ENCODE measurements around the gene AMMECR1. TPM values are rescaled to one million over a fixed set of nuclear protein-coding genes. Genes with fewer than 3 reads are reported as not detected.

AMMECR1 gene
- total RNA-seq, 2 donors from 2014 or later, result 10.4 to 14.4 TPM

GRCh38 chrX:110226931-110227330, 91.0 kb downstream of the AMMECR1 start:
- no peaks in the 10 kb centered on the region for H3K9me3 ChIP-seq
- H3K27ac ChIP-seq, result no peak overlapping the region
- no peak for DNase-seq
- no peak overlapping the region for H3K9ac ChIP-seq (ENCODE audit: low read depth in 2 of 2, low read length in 2 of 2)
- H3K4me3 ChIP-seq, result no peak overlapping the region
- intact Hi-C loops (cut with DNase I), result no loop called here
- H3K27me3 ChIP-seq, result no peaks in the 10 kb centered on the region
- no peaks in the 10 kb centered on the region for H3K4me1 ChIP-seq
- H3K36me3 ChIP-seq, result no peaks in the 10 kb centered on the region
- TF ChIP-seq, protein P1, sequence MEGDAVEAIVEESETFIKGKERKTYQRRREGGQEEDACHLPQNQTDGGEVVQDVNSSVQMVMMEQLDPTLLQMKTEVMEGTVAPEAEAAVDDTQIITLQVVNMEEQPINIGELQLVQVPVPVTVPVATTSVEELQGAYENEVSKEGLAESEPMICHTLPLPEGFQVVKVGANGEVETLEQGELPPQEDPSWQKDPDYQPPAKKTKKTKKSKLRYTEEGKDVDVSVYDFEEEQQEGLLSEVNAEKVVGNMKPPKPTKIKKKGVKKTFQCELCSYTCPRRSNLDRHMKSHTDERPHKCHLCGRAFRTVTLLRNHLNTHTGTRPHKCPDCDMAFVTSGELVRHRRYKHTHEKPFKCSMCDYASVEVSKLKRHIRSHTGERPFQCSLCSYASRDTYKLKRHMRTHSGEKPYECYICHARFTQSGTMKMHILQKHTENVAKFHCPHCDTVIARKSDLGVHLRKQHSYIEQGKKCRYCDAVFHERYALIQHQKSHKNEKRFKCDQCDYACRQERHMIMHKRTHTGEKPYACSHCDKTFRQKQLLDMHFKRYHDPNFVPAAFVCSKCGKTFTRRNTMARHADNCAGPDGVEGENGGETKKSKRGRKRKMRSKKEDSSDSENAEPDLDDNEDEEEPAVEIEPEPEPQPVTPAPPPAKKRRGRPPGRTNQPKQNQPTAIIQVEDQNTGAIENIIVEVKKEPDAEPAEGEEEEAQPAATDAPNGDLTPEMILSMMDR (IDR thresholded peaks at IDR 0.05), result no peak

DNA sequence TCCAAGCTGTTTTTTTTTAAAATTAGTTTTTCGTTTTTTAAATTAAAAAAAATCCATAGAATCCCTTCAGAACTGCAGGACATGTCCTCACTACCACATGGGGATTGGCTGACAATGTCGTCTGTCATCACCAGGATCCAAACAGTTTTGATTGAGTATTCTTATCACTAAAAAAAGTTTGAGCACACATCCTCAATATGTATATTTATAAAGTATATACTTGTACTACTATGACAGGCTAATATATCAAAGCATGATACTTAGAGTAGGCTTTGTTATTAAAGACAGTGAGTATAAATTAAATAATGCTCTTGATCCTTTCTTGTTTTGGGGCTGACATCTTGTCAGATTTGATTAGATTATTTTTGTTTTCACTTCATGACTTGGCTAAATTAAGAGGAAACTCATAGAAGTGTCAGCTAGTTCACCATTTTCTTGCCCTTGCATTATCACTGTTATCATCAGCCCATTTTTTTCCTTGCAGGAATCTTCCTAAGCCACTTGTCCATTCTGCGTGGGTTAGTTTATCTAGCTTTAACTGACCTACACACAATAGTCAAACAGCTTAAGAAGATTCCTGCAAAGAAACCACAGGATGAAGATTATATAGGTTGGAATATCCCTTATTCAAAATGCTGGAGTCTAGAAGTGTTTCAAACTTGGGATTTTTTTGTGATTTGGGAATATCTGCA, 92.8 kb downstream of the AMMECR1 start:
- TF ChIP-seq, protein P1 (IDR thresholded peaks at IDR 0.05), result no peak
- intact Hi-C loops (cut with DNase I), result no loop called here
- no peaks in the 10 kb centered on the region for H3K36me3 ChIP-seq
- no peak for DNase-seq
- no peaks in the 10 kb centered on the region for H3K9me3 ChIP-seq
- H3K27me3 ChIP-seq, result no peaks in the 10 kb centered on the region
- H3K9ac ChIP-seq (ENCODE audit: low read depth in 2 of 2, low read length in 2 of 2), result no peak overlapping the region
- H3K4me3 ChIP-seq, result no peak overlapping the region
- H3K27ac ChIP-seq, result no peak overlapping the region
- H3K4me1 ChIP-seq, result no peaks in the 10 kb centered on the region

DNA sequence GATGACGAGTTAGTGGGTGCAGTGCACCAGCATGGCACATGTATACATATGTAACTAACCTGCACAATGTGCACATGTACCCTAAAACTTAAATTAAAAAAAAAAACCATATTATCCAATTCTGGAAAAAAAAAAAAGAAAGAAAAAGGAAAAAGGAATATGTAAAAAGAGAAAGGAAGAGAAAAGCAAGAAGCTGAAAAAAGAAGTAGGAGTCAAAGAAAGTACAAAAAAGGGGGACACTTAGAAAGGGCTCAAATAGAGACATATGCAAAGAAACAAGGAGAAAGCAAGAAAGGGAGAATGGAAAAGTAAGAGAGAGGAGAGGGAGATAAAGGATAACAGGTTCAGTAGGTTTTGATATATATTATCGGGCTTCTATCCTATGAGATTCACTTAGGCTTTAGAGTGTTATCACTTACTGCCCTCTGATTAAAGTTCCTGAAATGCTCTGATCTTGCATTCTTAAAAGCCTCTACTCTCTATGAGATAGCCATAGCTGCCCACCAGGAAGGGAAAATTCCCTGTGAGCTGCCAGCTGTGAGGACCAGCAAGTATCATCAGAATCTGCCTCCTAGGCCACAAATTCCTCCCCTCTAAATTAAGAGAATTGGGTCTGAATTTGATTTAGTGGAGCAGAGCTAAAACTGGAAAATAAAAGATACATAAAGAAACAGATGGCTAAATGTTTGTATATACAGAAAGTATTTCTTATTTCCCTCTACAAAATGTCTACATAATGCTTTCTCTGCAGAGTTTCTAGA, 95.2 kb downstream of the AMMECR1 start:
- no peaks in the 10 kb centered on the region for H3K36me3 ChIP-seq
- H3K4me1 ChIP-seq, result no peaks in the 10 kb centered on the region
- intact Hi-C loops (cut with DNase I), result no loop called here
- no peaks in the 10 kb centered on the region for H3K27me3 ChIP-seq
- DNase-seq, result no peak
- H3K4me3 ChIP-seq, result no peak overlapping the region
- TF ChIP-seq, protein P1 (IDR thresholded peaks at IDR 0.05), result no peak
- H3K27ac ChIP-seq, result no peak overlapping the region
- H3K9me3 ChIP-seq, result no peaks in the 10 kb centered on the region
- no peak overlapping the region for H3K9ac ChIP-seq (ENCODE audit: low read depth in 2 of 2, low read length in 2 of 2)

- H3K36me3 ChIP-seq, result no peaks in the 10 kb centered on the region
- no peaks in the 10 kb centered on the region for H3K9me3 ChIP-seq
- TF ChIP-seq, protein P1 (IDR thresholded peaks at IDR 0.05), result no peak
- no peak for DNase-seq
- no peak overlapping the region for H3K27ac ChIP-seq
- intact Hi-C loops (cut with DNase I), result no loop called here
- no peaks in the 10 kb centered on the region for H3K27me3 ChIP-seq
- no peaks in the 10 kb centered on the region for H3K4me1 ChIP-seq
- H3K4me3 ChIP-seq, result no peak overlapping the region
- no peak overlapping the region for H3K9ac ChIP-seq (ENCODE audit: low read depth in 2 of 2, low read length in 2 of 2)
These were observed 98.0 kb downstream of the AMMECR1 start for GRCh38 chrX:110219920-110220319.

DNA sequence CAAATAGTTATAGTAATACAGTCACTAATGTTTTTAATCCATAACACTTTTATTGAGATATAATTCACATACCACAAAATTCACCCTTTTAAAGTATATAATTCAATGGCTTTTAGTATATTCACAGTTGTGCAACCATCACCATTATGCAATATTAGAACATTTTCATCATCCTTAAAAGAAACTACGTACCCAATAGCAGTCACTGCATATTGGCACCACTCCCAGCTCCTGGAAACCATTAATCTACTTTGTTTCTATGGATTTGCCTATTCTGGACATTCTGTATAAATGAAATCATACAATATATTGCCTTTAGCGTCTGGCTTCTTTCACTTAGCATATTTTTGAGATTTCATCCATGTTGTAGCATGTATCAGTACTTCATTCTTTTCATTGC, 99.3 kb downstream of the AMMECR1 start:
- H3K9me3 ChIP-seq, result no peaks in the 10 kb centered on the region
- no peaks in the 10 kb centered on the region for H3K4me1 ChIP-seq
- TF ChIP-seq, protein P1 (IDR thresholded peaks at IDR 0.05), result no peak
- H3K27me3 ChIP-seq, result no peaks in the 10 kb centered on the region
- intact Hi-C loops (cut with DNase I), result no loop called here
- no peak overlapping the region for H3K27ac ChIP-seq
- H3K4me3 ChIP-seq, result no peak overlapping the region
- H3K9ac ChIP-seq (ENCODE audit: low read depth in 2 of 2, low read length in 2 of 2), result no peak overlapping the region
- DNase-seq, result no peak
- no peaks in the 10 kb centered on the region for H3K36me3 ChIP-seq

All from colonic mucosa (tissue), 4 donors.